ENCODE data around the gene DCDC2B. TPM values are rescaled to one million over a fixed set of nuclear protein-coding genes. Genes with fewer than 3 reads are reported as not detected.

DCDC2B gene
- total and polyA plus RNA-seq, 2 of the 13 experiments (the other 11 are each of a cell fraction or from before 2014, with no cell fraction given): not detected

DNA sequence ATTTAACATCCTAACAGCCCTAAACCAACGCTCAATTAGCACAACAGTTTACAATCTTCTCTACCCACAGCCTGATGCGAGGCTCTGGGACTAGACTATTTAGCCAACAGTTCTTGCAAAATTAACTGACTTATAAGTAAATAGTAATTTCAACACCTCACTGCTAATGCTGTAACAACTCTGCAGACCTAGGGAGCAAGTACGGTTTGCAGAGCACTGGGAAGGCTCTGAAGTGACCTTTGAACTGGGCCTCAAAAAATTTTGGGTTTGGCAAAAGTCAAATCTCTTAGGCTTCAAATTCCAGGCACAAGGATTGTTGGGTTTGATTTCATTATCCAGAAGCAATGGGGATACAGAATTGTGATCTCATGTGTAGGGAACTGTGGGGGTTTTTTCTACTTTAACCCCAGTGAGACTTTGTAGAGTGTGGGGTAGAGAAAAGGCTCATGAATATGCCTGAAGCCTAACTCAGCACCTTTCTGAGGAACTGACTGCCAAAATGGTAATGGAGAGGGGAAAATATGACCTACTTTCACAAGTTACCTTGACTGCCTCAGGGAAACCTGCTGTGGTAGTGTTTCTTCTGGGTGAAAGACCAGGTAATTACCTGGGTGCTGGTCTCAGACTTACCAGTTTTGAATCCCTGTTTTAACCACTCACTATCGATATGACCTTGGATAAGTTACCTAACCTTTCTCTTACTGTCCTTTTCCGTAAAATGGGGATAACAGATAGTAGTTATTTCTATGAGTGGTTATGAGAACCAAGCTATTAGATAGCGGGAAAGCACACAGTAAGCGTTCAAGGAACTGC is 30.3 kb upstream of the DCDC2B start (continued):
- TF ChIP-seq, protein P1, sequence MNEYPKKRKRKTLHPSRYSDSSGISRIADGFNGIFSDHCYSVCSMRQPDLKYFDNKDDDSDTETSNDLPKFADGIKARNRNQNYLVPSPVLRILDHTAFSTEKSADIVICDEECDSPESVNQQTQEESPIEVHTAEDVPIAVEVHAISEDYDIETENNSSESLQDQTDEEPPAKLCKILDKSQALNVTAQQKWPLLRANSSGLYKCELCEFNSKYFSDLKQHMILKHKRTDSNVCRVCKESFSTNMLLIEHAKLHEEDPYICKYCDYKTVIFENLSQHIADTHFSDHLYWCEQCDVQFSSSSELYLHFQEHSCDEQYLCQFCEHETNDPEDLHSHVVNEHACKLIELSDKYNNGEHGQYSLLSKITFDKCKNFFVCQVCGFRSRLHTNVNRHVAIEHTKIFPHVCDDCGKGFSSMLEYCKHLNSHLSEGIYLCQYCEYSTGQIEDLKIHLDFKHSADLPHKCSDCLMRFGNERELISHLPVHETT (CRISPR knock-in tag; conservative IDR thresholded peaks at IDR 0.05): no peak
- no peak for TF ChIP-seq CC2D1A (CRISPR knock-in tag; IDR thresholded peaks at IDR 0.05)
- TF ChIP-seq ZNF101 (CRISPR knock-in tag; IDR thresholded peaks at IDR 0.05; ENCODE audit: borderline replicate concordance, low read depth): no peak
- TF ChIP-seq ATAD3A (CRISPR knock-in tag; IDR thresholded peaks at IDR 0.05): no peak
- TF ChIP-seq ELF3 (CRISPR knock-in tag; IDR thresholded peaks at IDR 0.05): no peak
- TF ChIP-seq KAT2B (IDR thresholded peaks at IDR 0.05; ENCODE audit: borderline replicate concordance, low read depth, low read length): no peak
- no peak; the same call in 1 of the 2 replicates for TF ChIP-seq HDAC1 (CRISPR knock-in tag; IDR thresholded peaks at IDR 0.05)
- TF ChIP-seq, protein P2, sequence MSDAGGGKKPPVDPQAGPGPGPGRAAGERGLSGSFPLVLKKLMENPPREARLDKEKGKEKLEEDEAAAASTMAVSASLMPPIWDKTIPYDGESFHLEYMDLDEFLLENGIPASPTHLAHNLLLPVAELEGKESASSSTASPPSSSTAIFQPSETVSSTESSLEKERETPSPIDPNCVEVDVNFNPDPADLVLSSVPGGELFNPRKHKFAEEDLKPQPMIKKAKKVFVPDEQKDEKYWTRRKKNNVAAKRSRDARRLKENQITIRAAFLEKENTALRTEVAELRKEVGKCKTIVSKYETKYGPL (CRISPR knock-in tag; IDR thresholded peaks at IDR 0.05): no peak
- no peak for TF ChIP-seq ZFYVE20 (CRISPR knock-in tag; IDR thresholded peaks at IDR 0.05; ENCODE audit: borderline replicate concordance, low read depth)
- no peak for TF ChIP-seq ETV6 (CRISPR knock-in tag; conservative IDR thresholded peaks at IDR 0.05)
- TF ChIP-seq ZNF747 (CRISPR knock-in tag; IDR thresholded peaks at IDR 0.05; ENCODE audit: borderline replicate concordance): no peak
- TF ChIP-seq, protein P3, sequence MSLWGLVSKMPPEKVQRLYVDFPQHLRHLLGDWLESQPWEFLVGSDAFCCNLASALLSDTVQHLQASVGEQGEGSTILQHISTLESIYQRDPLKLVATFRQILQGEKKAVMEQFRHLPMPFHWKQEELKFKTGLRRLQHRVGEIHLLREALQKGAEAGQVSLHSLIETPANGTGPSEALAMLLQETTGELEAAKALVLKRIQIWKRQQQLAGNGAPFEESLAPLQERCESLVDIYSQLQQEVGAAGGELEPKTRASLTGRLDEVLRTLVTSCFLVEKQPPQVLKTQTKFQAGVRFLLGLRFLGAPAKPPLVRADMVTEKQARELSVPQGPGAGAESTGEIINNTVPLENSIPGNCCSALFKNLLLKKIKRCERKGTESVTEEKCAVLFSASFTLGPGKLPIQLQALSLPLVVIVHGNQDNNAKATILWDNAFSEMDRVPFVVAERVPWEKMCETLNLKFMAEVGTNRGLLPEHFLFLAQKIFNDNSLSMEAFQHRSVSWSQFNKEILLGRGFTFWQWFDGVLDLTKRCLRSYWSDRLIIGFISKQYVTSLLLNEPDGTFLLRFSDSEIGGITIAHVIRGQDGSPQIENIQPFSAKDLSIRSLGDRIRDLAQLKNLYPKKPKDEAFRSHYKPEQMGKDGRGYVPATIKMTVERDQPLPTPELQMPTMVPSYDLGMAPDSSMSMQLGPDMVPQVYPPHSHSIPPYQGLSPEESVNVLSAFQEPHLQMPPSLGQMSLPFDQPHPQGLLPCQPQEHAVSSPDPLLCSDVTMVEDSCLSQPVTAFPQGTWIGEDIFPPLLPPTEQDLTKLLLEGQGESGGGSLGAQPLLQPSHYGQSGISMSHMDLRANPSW (CRISPR knock-in tag; IDR thresholded peaks at IDR 0.05; ENCODE audit: borderline replicate concordance): no peak
- no peak; the same call in 1 of the 2 replicates for TF ChIP-seq MEIS1 (CRISPR knock-in tag; IDR thresholded peaks at IDR 0.05; ENCODE audit: borderline replicate concordance)
- TF ChIP-seq, protein P4, sequence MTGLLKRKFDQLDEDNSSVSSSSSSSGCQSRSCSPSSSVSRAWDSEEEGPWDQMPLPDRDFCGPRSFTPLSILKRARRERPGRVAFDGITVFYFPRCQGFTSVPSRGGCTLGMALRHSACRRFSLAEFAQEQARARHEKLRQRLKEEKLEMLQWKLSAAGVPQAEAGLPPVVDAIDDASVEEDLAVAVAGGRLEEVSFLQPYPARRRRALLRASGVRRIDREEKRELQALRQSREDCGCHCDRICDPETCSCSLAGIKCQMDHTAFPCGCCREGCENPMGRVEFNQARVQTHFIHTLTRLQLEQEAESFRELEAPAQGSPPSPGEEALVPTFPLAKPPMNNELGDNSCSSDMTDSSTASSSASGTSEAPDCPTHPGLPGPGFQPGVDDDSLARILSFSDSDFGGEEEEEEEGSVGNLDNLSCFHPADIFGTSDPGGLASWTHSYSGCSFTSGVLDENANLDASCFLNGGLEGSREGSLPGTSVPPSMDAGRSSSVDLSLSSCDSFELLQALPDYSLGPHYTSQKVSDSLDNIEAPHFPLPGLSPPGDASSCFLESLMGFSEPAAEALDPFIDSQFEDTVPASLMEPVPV (CRISPR knock-in tag; IDR thresholded peaks at IDR 0.05): no peak
- TF ChIP-seq SNRNP70 (IDR thresholded peaks at IDR 0.05; ENCODE audit: low read depth, low read length): no peak
- peak; percentile 50; the same call in 1 of the 2 replicates for TF ChIP-seq FOXK1 (CRISPR knock-in tag; IDR thresholded peaks at IDR 0.05; ENCODE audit: borderline replicate concordance, low read depth)
- TF ChIP-seq BRD4 (CRISPR knock-in tag; IDR thresholded peaks at IDR 0.05): no peak
- no peak for TF ChIP-seq TEAD2 (CRISPR knock-in tag; IDR thresholded peaks at IDR 0.05)
- no peak for TF ChIP-seq ZNF33A (CRISPR knock-in tag; IDR thresholded peaks at IDR 0.05; ENCODE audit: borderline replicate concordance)
- TF ChIP-seq RXRB (CRISPR knock-in tag; IDR thresholded peaks at IDR 0.05; ENCODE audit: borderline replicate concordance): peak; percentile 49; the same call in 1 of the 2 replicates
- no peak for TF ChIP-seq PHF5A (CRISPR knock-in tag; IDR thresholded peaks at IDR 0.05; ENCODE audit: low read depth, unreplicated experiment)
- no peak for TF ChIP-seq ZNF430 (CRISPR knock-in tag; IDR thresholded peaks at IDR 0.05)
